Measurements from ENCODE around the gene TFPI.

GRCh38 chr2:187475499-187476248, 78.6 kb downstream of the TFPI start:
- TF ChIP-seq YY1 (IDR thresholded peaks at IDR 0.05; ENCODE audit: low read depth, low read length) (no peak), SP2 (IDR thresholded peaks at IDR 0.05; ENCODE audit: low read length) (no peak), POLR2AphosphoS5 (IDR thresholded peaks at IDR 0.05; ENCODE audit: low read depth, low read length) (no peak), FOSL1 (IDR thresholded peaks at IDR 0.05; ENCODE audit: insufficient read depth, low read depth, low read length) (no peak), EZH2 (IDR thresholded peaks at IDR 0.05; ENCODE audit: low read depth, low read length, severe bottlenecking) (no peak), CTCF (IDR thresholded peaks at IDR 0.05; ENCODE audit: control extremely low read depth in 1 of 3, insufficient read depth in 1 of 3, low read depth in 1 of 3, low read length in 3 of 3) (no peak), EP300 (IDR thresholded peaks at IDR 0.05; ENCODE audit: borderline replicate concordance in 1 of 2, low read depth in 2 of 2, low read length in 2 of 2) (no peak), USF2 (IDR thresholded peaks at IDR 0.05; ENCODE audit: low read length) (no peak)
